ENCODE measurements around the gene CACNA1F. TPM values are rescaled to one million over a fixed set of nuclear protein-coding genes. Genes with fewer than 3 reads are reported as not detected.

Gene CACNA1F
- total RNA-seq, 1 experiment from 2014 or later = not detected

- Histone ChIP-seq H3K27ac (ENCODE audit: low read length) (peak overlapping the region; percentile 93), H3K9me3 (ENCODE audit: control insufficient read depth, insufficient read depth, low read depth, low read length) (no peaks in the 10 kb centered on the region), H3K4me1 (ENCODE audit: control insufficient read depth, insufficient read depth, low read length) (peaks cover 28% of the 10 kb centered on the region), H3K36me3 (ENCODE audit: control insufficient read depth, insufficient read depth, low read length) (no peaks in the 10 kb centered on the region), H3K27me3 (ENCODE audit: control insufficient read depth, insufficient read depth, low read length) (no peaks in the 10 kb centered on the region), H3K4me3 (ENCODE audit: low read depth in 2 of 2, low read length in 2 of 2) (peak overlapping the region; percentile 40 to 57)
- peak; percentile 77 for ATAC-seq
- DNase-seq (ENCODE audit: low read depth, low spot score) = no peak
- ChIA-PET CTCF (interaction anchor here (0.8 kb wide), 1 partner anchor 88 kb away, joined by 3 read pairs; no protein-coding TSS in a partner anchor), POLR2A (interaction anchor here (0.6 kb wide), 2 partner anchors 27 to 261 kb away, joined by 3 to 4 read pairs; no protein-coding TSS in a partner anchor)
- in situ Hi-C loops (cut with HindIII; ENCODE audit: low pct_unique_long_range_greater_than_20kb, low sequenced_read_pairs) (no loop called here), intact Hi-C loops (cut with micrococcal nuclease; ENCODE audit: unreplicated experiment) (loop anchor here (5.0 kb wide), 1 partner anchor 41 kb away; the partner anchor contains the start of gene GPKOW)
- 0 out of 4 replicates have a peak, but pooled peaks of 1 of the 2 experiments have one; percentile 34 for TF ChIP-seq REST (IDR thresholded peaks at IDR 0.05; ENCODE audit: insufficient read depth in 1 of 2, low read depth in 2 of 2, low read length in 1 of 2)
- peak; percentile 91 for TF ChIP-seq CTCF (IDR thresholded peaks at IDR 0.05)
- TF ChIP-seq SIN3A (IDR thresholded peaks at IDR 0.05; ENCODE audit: borderline replicate concordance, insufficient read depth, low read depth, low read length) = no peak
- no TSS peak for BruUV-seq (replicated peaks)
Measured at GRCh38 chrX:49163555-49164419, 69.4 kb downstream of the CACNA1F start.

GRCh38 chrX:49162620-49163019 lies 70.5 kb downstream of the CACNA1F start, which contains the start of gene MAGIX:
MAGIX (plus strand) TSS chrX:49162758; CDS start chrX:49162890, 132 bp downstream.
- peaks cover 26% of the 10 kb centered on the region for H3K4me1 ChIP-seq (ENCODE audit: control insufficient read depth, insufficient read depth, low read length)
- H3K9me3 ChIP-seq (ENCODE audit: control insufficient read depth, insufficient read depth, low read depth, low read length) = no peaks in the 10 kb centered on the region
- intact Hi-C loops (cut with micrococcal nuclease; ENCODE audit: unreplicated experiment) = loop anchor here (5.0 kb wide), 1 partner anchor 40 kb away; the partner anchor contains the start of gene GPKOW
- no peaks in the 10 kb centered on the region for H3K27me3 ChIP-seq (ENCODE audit: control insufficient read depth, insufficient read depth, low read length)
- ChIA-PET POLR2A (no interaction called here), CTCF (no interaction called here)
- in situ Hi-C loops (cut with HindIII; ENCODE audit: low pct_unique_long_range_greater_than_20kb, low sequenced_read_pairs) = no loop called here
- H3K36me3 ChIP-seq (ENCODE audit: control insufficient read depth, insufficient read depth, low read length) = no peaks in the 10 kb centered on the region
- DNase-seq (ENCODE audit: low read depth, low spot score) (no peak), ATAC-seq (no peak)
- BruUV-seq (replicated peaks) = no TSS peak
- peak within 1 kb of the TSS; percentile 71; the same call in 1 of the 2 replicates for H3K27ac ChIP-seq (ENCODE audit: low read length)
- H3K4me3 ChIP-seq (ENCODE audit: low read depth in 2 of 2, low read length in 2 of 2) = peak within 1 kb of the TSS; percentile 40 to 57
- TF ChIP-seq POLR2AphosphoS5 (IDR thresholded peaks at IDR 0.05; ENCODE audit: low read depth, low read length) (no peak), TCF7L2 (IDR thresholded peaks at IDR 0.05; ENCODE audit: low read depth, low read length) (no peak), REST (IDR thresholded peaks at IDR 0.05; ENCODE audit: insufficient read depth in 1 of 2, low read depth in 2 of 2, low read length in 1 of 2) (no peak), SIN3A (IDR thresholded peaks at IDR 0.05; ENCODE audit: borderline replicate concordance, insufficient read depth, low read depth, low read length) (no peak), CTCF (IDR thresholded peaks at IDR 0.05) (no peak)
